ENCODE data around the gene GFER.

GRCh38 chr16:2009164-2009711 is 25.2 kb downstream of the GFER start:
- TF ChIP-seq CTCF (IDR thresholded peaks at IDR 0.05 in 2 of 3, conservative IDR thresholded peaks at IDR 0.05 in 1 of 3; ENCODE audit: control insufficient read depth in 2 of 3, extremely low read depth in 1 of 3, insufficient read depth in 1 of 3, low read depth in 3 of 3, low read length in 3 of 3) (no peak), SREBF2 (IDR thresholded peaks at IDR 0.05; ENCODE audit: low read length) (no peak), TAF1 (IDR thresholded peaks at IDR 0.05; ENCODE audit: borderline replicate concordance, low read depth, low read length) (no peak), POLR2AphosphoS5 (IDR thresholded peaks at IDR 0.05; ENCODE audit: low read length) (no peak), GABPA (IDR thresholded peaks at IDR 0.05; ENCODE audit: low read depth) (no peak), ZNF274 (IDR thresholded peaks at IDR 0.05; ENCODE audit: insufficient read depth, insufficient read length) (no peak), TCF12 (IDR thresholded peaks at IDR 0.05; ENCODE audit: low read depth, low read length) (0 out of 2 replicates have a peak, but pooled peaks have one; percentile 12), EP300 (IDR thresholded peaks at IDR 0.05; ENCODE audit: borderline replicate concordance in 1 of 2, control insufficient read depth in 1 of 2, low read depth in 2 of 2, low read length in 2 of 2) (no peak), RAD21 (IDR thresholded peaks at IDR 0.05; ENCODE audit: insufficient read depth, low read depth, low read length) (no peak), EZH2 (IDR thresholded peaks at IDR 0.05; ENCODE audit: borderline replicate concordance, control insufficient read depth, low read depth, low read length) (no peak), ELK1 (IDR thresholded peaks at IDR 0.05; ENCODE audit: low read depth, low read length) (no peak)
